Activated CD8-positive, alpha-beta memory T cell treated with anti-CD3 and anti-CD28 coated beads, Interleukin-2, amount 10 ng/mL, durations not matched to agents 7 days and 5 days (primary cell): ENCODE results near the gene SMIM3. TPM values are rescaled to one million over a fixed set of nuclear protein-coding genes. Genes with fewer than 3 reads are reported as not detected.
A peak's percentile ranks its signal among the peaks of the same experiment; 100 is the strongest.
"Not testable (repeated sequence)": the region's sequence is repeated elsewhere in the genome, so short reads cannot be mapped to it uniquely, and the experiment has no call there.

Experiments
- ATAC-seq: fragments of 150-1000 bp; cut with Tn5 transposase; one replicate; pipeline ENCODE4 v1.10.0; 2021; ENCODE audit warnings: moderate library complexity
- CTCF ChIA-PET: fragments of 350-600 bp; sonication (Branson Sonifier 250); formaldehyde crosslinking; loops from one replicate; lab custom pipeline; 2021; ENCODE audit warnings: antibody characterized with exemption; lab: Charles Lee
- DNase-seq: peaks from one replicate; pipeline ENCODE4 v3.0.0-alpha.2; 2020
- H3K27ac Mint-ChIP-seq: one replicate; pipeline ENCODE4 v1.8.0; 2021; ENCODE audit warnings: mild to moderate bottlenecking, mixed read lengths
- H3K27me3 Mint-ChIP-seq: one replicate; pipeline ENCODE4 v1.8.0; 2021; ENCODE audit warnings: mixed read lengths
- H3K36me3 Mint-ChIP-seq: one replicate; pipeline ENCODE4 v1.8.0; 2021; ENCODE audit warnings: mild to moderate bottlenecking, mixed read lengths
- H3K4me1 Mint-ChIP-seq: one replicate; pipeline ENCODE4 v1.8.0; 2021; ENCODE audit warnings: mixed read lengths
- H3K4me3 Mint-ChIP-seq: one replicate; pipeline ENCODE4 v1.8.0; 2021; ENCODE audit warnings: mild to moderate bottlenecking, moderate library complexity, mixed read lengths
- H3K9me3 Mint-ChIP-seq: one replicate; pipeline ENCODE4 v1.8.0; 2022; ENCODE audit warnings: low read depth, mixed read lengths
- total RNA-seq, 2 experiments: library from RNA; stranded (reverse); gene quantifications; one replicate each; pipeline ENCODE4 v1.2.3, GENCODE V29; 2021

Gene SMIM3
- total RNA-seq, 2 experiments from 2014 or later = 22.1 to 37.5 TPM

- CTCF ChIA-PET = interaction anchor here (1.1 to 7.4 kb wide), 8 partner anchors 8 to 337 kb away, joined by 3 to 40 read pairs (median 6); partner anchors contain the start of genes IRGM, RBM22 and SMIM3
- no peak overlapping the region for H3K27ac Mint-ChIP-seq
- H3K4me3 Mint-ChIP-seq = no peak overlapping the region
- no peaks in the 10 kb centered on the region for H3K27me3 Mint-ChIP-seq
- ATAC-seq = no peak
- H3K36me3 Mint-ChIP-seq = peaks cover 37% of the 10 kb centered on the region
- peaks cover 3% of the 10 kb centered on the region for H3K9me3 Mint-ChIP-seq
- peaks cover 80% of the 10 kb centered on the region for H3K4me1 Mint-ChIP-seq
- no peak for DNase-seq
Observed at GRCh38 chr5:150786876-150787275, 8.3 kb downstream of the SMIM3 start.

- peaks cover 40% of the 10 kb centered on the region for H3K36me3 Mint-ChIP-seq
- H3K27me3 Mint-ChIP-seq = no peaks in the 10 kb centered on the region
- no peak overlapping the region for H3K27ac Mint-ChIP-seq
- no peak overlapping the region for H3K4me3 Mint-ChIP-seq
- H3K9me3 Mint-ChIP-seq = peaks cover 3% of the 10 kb centered on the region
- DNase-seq = no peak
- CTCF ChIA-PET = interaction anchor here (1.1 to 7.4 kb wide), 4 partner anchors 9 to 328 kb away, joined by 4 to 40 read pairs (median 8); partner anchors contain the start of genes RBM22 and SMIM3
- ATAC-seq = no peak
- H3K4me1 Mint-ChIP-seq = peaks cover 73% of the 10 kb centered on the region
Observed at GRCh38 chr5:150787656-150788055, 9.1 kb downstream of the SMIM3 start.

GRCh38 chr5:150788977-150789376 is 10.4 kb downstream of the SMIM3 start:
- DNase-seq (no peak), ATAC-seq (no peak)
- no peaks in the 10 kb centered on the region for H3K27me3 Mint-ChIP-seq
- peak overlapping the region; percentile 81 for H3K27ac Mint-ChIP-seq
- no peak overlapping the region for H3K4me3 Mint-ChIP-seq
- CTCF ChIA-PET = interaction anchor here (1.0 to 7.4 kb wide), 9 partner anchors 9 to 527 kb away, joined by 3 to 40 read pairs (median 4); partner anchors contain the start of genes IRGM, RBM22 and SMIM3
- peaks cover 61% of the 10 kb centered on the region for H3K4me1 Mint-ChIP-seq
- H3K9me3 Mint-ChIP-seq = peaks cover 3% of the 10 kb centered on the region
- peaks cover 48% of the 10 kb centered on the region for H3K36me3 Mint-ChIP-seq

- CTCF ChIA-PET = interaction anchor here (0.8 to 7.4 kb wide), 9 partner anchors 10 to 527 kb away, joined by 3 to 40 read pairs (median 4); partner anchors contain the start of genes IRGM, RBM22 and SMIM3
- no peak for ATAC-seq
- Mint-ChIP-seq H3K4me1 (peaks cover 56% of the 10 kb centered on the region), H3K36me3 (peaks cover 50% of the 10 kb centered on the region), H3K4me3 (peak overlapping the region; percentile 61), H3K27ac (peak overlapping the region; percentile 81), H3K9me3 (peaks cover 3% of the 10 kb centered on the region), H3K27me3 (no peaks in the 10 kb centered on the region)
- DNase-seq = no peak
Observed at GRCh38 chr5:150789450-150789849, 10.9 kb downstream of the SMIM3 start.

GRCh38 chr5:150789943-150790611 is 11.5 kb downstream of the SMIM3 start:
- peaks cover 51% of the 10 kb centered on the region for H3K4me1 Mint-ChIP-seq
- ATAC-seq (peak; percentile 100), DNase-seq (peak; percentile 85)
- H3K27ac Mint-ChIP-seq = peak overlapping the region; percentile 81
- no peaks in the 10 kb centered on the region for H3K27me3 Mint-ChIP-seq
- H3K36me3 Mint-ChIP-seq = peaks cover 49% of the 10 kb centered on the region
- peaks cover 3% of the 10 kb centered on the region for H3K9me3 Mint-ChIP-seq
- H3K4me3 Mint-ChIP-seq = peak overlapping the region; percentile 61
- CTCF ChIA-PET = interaction anchor here (0.8 to 7.4 kb wide), 10 partner anchors 10 to 526 kb away, joined by 3 to 40 read pairs (median 4); partner anchors contain the start of genes IRGM, RBM22 and SMIM3

- Mint-ChIP-seq H3K4me1 (peaks cover 45% of the 10 kb centered on the region), H3K4me3 (no peak overlapping the region), H3K27ac (no peak overlapping the region), H3K9me3 (no peaks in the 10 kb centered on the region), H3K36me3 (peaks cover 50% of the 10 kb centered on the region), H3K27me3 (no peaks in the 10 kb centered on the region)
- DNase-seq (no peak), ATAC-seq (no peak)
- CTCF ChIA-PET = interaction anchor here (4.1 to 7.4 kb wide), 2 partner anchors 10 to 91 kb away, joined by 17 to 40 read pairs; partner anchors contain the start of gene RBM22
Observed at GRCh38 chr5:150791536-150791935, 13.0 kb downstream of the SMIM3 start.

- peaks cover 46% of the 10 kb centered on the region for H3K36me3 Mint-ChIP-seq
- H3K9me3 Mint-ChIP-seq, H3K27me3 Mint-ChIP-seq, ATAC-seq, H3K27ac Mint-ChIP-seq, DNase-seq, H3K4me3 Mint-ChIP-seq: not testable (repeated sequence)
- peaks cover 30% of the 10 kb centered on the region for H3K4me1 Mint-ChIP-seq
- CTCF ChIA-PET = interaction anchor here (1.3 kb wide), 1 partner anchor 372 kb away, joined by 3 read pairs; no protein-coding TSS in a partner anchor
Observed at GRCh38 chr5:150793423-150793888, 14.9 kb downstream of the SMIM3 start.

GRCh38 chr5:150794927-150795326 is 16.4 kb downstream of the SMIM3 start:
- H3K27ac Mint-ChIP-seq = no peak overlapping the region
- H3K27me3 Mint-ChIP-seq = no peaks in the 10 kb centered on the region
- H3K36me3 Mint-ChIP-seq = peaks cover 44% of the 10 kb centered on the region
- no peak for DNase-seq
- H3K4me1 Mint-ChIP-seq = peaks cover 15% of the 10 kb centered on the region
- CTCF ChIA-PET = interaction anchor here (1.4 kb wide), 1 partner anchor 52 kb away, joined by 5 read pairs; the partner anchor contains the start of gene IRGM
- H3K4me3 Mint-ChIP-seq = no peak overlapping the region
- H3K9me3 Mint-ChIP-seq = no peaks in the 10 kb centered on the region
- no peak for ATAC-seq

- no peak for ATAC-seq
- no peak for DNase-seq
Observed at GRCh38 chr5:150797384-150797783, 18.8 kb downstream of the SMIM3 start.

GRCh38 chr5:150801117-150801927 is 22.8 kb downstream of the SMIM3 start:
- Mint-ChIP-seq H3K9me3 (peaks cover 3% of the 10 kb centered on the region), H3K4me3 (no peak overlapping the region), H3K36me3 (peaks cover 11% of the 10 kb centered on the region), H3K27me3 (peaks cover 17% of the 10 kb centered on the region), H3K27ac (no peak overlapping the region), H3K4me1 (peaks cover 9% of the 10 kb centered on the region)
- ATAC-seq (peak; percentile 53), DNase-seq (no peak)
- CTCF ChIA-PET = interaction anchor here (0.9 to 3.1 kb wide), 14 partner anchors 9 to 364 kb away, joined by 3 to 55 read pairs (median 4); partner anchors contain the start of genes IRGM and SMIM3

More at GRCh38 chr5:150797384-150797783, 18.8 kb downstream of the SMIM3 start:
- H3K27me3 Mint-ChIP-seq = no peaks in the 10 kb centered on the region
- no peak overlapping the region for H3K27ac Mint-ChIP-seq
- no peaks in the 10 kb centered on the region for H3K9me3 Mint-ChIP-seq
- H3K4me1 Mint-ChIP-seq = peaks cover 9% of the 10 kb centered on the region
- no peak overlapping the region for H3K4me3 Mint-ChIP-seq
- H3K36me3 Mint-ChIP-seq = peaks cover 33% of the 10 kb centered on the region
- CTCF ChIA-PET = no interaction called here

- Mint-ChIP-seq H3K4me1 (peaks cover 9% of the 10 kb centered on the region), H3K27me3 (peaks cover 25% of the 10 kb centered on the region), H3K4me3 (no peak overlapping the region), H3K27ac (no peak overlapping the region), H3K9me3 (peaks cover 3% of the 10 kb centered on the region), H3K36me3 (peaks cover 2% of the 10 kb centered on the region)
- DNase-seq (no peak), ATAC-seq (no peak)
- CTCF ChIA-PET = interaction anchor here (0.7 to 3.0 kb wide), 3 partner anchors 14 to 42 kb away, joined by 3 to 12 read pairs (median 3); partner anchors contain the start of gene IRGM
Observed at GRCh38 chr5:150804388-150804787, 25.8 kb downstream of the SMIM3 start.

- Mint-ChIP-seq H3K27ac (no peak overlapping the region), H3K4me3 (no peak overlapping the region), H3K27me3 (peaks cover 20% of the 10 kb centered on the region), H3K9me3 (no peaks in the 10 kb centered on the region), H3K36me3 (peaks cover 4% of the 10 kb centered on the region), H3K4me1 (no peaks in the 10 kb centered on the region)
- CTCF ChIA-PET = no interaction called here
- DNase-seq = no peak
- ATAC-seq = no peak
Observed at GRCh38 chr5:150809363-150809762, 30.8 kb downstream of the SMIM3 start.

- DNase-seq = no peak
- Mint-ChIP-seq H3K27ac (no peak overlapping the region), H3K4me1 (peaks cover 2% of the 10 kb centered on the region), H3K27me3 (peaks cover 13% of the 10 kb centered on the region), H3K9me3 (peaks cover 12% of the 10 kb centered on the region), H3K36me3 (peaks cover 8% of the 10 kb centered on the region), H3K4me3 (no peak overlapping the region)
- ATAC-seq = no peak
- CTCF ChIA-PET = no interaction called here
Observed at GRCh38 chr5:150815010-150815409, 36.5 kb downstream of the SMIM3 start.
